Daoy (cell line): Measurements from ENCODE around the gene CARMIL1. TPM values are rescaled to one million over a fixed set of nuclear protein-coding genes. Genes with fewer than 3 reads are reported as not detected.
"Not testable (repeated sequence)": the region's sequence is repeated elsewhere in the genome, so short reads cannot be mapped to it uniquely, and the experiment has no call there.

Experiments used
- DNase-seq: peaks from one replicate; pipeline ENCODE4 v3.0.0-alpha.2; 2015; ENCODE audit warnings: low read depth
- total RNA-seq: library from RNA; depleted of rRNA; stranded (reverse); fragments of >200 nt; shearing (Covaris generic); gene quantifications from 2 replicates; pipeline ENCODE4 v1.2.3, GENCODE V29; 2014

CARMIL1 gene
- total RNA-seq, 1 experiment from 2014 or later: 13.4 TPM

DNA sequence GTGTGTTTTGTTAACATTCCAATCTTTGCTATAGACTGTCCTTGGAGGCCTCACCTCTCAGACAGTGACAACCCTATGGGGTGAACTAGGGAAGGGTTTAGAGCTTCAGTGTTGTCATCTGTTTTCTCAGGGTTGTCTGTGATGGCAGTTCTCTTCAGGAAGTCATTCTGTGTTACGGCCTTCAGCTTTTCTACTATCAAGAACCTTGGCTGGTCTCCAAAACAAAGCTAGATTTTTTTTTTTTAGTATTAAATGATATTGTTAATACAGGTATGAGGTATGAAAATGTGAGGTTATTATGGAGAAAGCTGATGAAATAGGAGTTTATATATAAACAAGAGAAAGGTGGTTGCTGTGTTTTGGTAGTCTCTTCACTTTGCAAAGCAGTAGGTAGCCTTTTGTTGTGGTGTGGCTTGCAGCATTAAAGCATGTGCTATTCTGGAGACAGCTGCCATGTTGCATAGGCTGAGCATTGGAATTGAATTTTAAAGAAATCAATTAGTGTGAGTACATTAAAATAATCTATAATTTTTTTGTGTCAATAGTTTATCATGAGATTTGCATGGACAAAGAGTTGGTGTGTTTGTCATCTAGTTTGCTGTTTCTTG, 162.6 kb downstream of the CARMIL1 start:
- no peak for DNase-seq

DNA sequence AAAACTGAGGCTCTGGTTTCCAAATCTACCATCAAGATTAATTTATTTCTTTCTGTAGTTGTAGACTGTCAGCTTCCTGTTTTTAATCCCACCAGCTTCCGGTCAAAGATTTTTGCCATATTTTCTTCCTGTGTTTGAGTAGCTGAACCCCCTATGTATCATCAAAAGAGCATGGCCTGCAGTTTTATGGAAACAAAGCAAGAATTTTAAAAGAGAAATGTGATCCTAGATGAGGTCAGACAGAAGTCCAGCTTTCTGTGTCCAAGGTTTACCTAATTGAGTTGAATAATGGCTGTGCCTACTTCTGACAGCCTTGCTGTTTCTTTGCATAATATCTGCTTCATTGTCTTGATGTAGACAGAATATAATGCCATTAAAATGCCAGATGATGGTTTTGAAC, 163.7 kb downstream of the CARMIL1 start:
- no peak for DNase-seq

DNA sequence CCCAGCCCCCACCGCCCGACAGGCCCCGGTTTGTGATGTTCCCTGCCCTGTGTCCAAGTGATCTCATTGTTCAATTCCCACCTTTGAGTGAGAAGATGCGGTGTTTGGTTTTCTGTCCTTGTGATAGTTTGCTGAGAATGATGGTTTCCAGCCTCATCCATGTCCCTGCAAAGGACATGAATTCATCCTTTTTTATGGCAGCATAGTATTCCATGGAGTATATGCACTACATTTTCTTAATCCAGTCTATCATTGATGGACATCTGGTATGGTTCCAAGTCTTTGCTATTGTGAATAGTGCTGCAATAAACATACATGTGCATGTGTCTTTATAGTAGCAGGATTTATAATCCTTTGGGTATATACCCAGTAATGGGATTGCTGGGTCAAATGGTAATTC, 165.3 kb downstream of the CARMIL1 start:
- DNase-seq: not testable (repeated sequence)

DNA sequence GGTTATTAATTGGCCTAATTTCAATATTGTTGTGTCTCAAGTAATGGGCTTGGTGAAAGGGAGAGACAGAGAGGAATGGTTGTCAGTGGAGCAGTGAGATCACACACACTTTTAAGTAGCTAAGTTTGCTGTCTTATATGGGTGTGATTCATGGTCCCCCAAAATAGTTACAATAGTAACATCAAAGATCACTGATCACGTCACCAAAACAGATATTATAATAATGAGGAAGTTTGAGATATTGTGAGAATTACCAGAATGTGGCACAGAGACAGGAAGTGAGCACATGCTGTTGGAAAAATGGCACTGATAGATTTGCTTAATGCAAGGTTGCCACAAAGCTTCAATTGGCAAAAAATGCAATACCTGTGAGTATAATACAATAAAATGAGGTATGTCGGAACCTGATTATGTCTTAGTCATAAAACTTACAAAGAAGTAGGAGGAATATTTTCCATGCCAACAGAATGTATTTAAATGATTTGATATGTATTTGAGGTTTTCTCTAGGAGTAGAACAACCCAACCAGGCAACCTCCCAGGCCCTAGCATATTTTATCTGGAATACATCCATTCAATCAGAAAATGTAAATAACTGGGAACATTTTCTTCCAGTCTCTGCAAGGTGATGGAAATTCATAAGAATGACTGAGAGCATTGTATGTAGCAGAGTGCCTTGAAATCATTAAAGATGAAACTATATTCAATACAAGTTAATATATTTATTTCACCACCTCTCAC, 167.8 kb downstream of the CARMIL1 start:
- DNase-seq: no peak

DNA sequence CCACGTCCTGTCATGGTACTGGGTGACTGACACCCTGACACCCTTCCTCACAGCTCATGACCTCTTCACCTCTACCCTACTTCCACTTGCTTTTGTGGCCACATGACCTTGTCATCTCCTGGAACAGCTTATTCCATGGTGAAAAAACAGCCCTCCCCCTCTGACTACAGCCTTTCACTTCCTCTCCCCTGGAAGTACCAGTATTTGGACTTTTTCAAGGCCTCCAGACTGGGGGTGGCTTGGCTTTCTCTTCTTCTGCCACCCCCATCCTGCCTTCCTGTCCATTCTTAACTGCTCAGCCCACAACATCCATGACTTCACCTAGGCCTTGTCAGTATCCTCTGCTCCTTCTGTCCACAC, 168.4 kb downstream of the CARMIL1 start:
- no peak for DNase-seq

DNA sequence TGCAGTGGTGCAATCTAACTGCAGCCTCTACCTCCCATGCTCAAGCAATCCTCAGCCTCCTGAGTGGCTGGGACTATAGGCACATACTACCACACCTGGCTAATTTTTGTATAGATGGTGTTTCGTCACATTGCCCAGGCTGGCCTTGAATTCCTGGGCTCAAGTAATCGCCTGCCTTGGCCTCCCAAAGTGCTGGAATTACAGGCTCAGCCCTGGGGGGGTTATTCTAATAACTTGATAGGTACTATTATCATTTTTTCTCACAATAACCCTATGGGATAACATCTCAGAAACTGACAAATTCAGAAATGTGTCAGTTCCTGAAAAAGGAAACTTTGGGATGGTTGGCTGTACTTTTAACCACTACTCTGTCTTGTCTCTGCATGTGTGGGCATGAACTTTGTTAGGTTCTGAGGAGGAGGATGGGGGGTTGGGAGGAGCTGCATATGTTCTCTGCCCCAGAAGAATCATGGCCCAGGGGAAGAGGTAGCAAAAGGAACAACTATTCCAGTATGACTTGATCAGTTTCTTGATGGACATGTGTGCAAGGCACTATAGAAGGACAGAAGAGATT, 169.9 kb downstream of the CARMIL1 start:
- DNase-seq: no peak

DNA sequence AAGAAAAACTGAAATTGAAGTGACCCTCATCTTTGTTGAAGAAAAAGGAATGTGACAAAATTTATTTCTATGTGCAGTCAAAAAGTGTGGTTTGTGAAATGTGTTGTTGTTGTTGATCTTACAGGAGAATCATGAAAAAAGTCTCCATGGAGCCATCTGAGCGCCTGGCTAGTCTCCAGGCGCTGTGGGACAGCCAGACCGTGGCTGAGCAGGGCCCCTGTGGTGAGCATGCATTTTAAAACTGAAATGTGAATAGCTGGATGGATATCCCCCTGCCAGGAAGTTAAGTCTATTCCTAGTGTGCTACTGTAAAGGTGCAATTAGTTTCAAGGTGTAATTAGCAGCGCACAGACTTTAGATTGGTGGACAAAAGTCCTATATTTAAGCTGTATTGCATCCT, 170.6 kb downstream of the CARMIL1 start:
- no peak for DNase-seq

DNA sequence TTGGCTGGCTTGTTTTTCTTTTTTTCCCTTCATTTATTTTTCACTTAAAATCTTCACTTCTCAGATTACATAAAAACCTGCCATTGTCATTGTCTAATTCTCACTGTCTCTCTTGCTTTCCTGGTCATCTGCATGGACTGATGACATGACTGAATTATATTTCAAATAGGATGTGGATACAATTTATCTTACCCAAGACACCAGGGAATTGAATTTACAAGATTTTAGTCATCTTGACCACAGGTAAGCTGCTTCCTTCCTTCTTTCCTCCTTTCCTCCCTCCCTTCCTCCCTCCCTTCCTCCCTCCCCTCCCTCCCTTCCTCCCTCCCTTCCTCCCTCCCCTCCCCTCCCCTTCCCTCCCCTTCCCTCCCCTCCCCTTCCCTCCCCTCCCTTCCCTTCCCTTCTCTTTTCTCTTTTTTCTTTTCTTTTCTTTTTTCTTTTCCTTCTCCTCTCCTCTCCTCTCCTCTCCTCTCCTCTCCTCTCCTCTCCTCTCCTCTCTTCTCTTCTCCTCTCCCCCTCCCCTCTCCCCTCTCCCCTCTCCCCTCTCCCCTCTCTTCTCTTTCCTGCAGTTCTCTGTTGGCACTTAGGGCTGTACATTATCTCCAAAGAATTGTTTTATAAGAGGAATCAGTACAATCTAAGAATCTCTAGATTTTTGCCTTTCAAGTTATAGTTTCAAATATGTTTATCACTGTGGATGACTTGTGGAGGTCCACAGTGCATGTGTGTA, 171.5 kb downstream of the CARMIL1 start:
- no peak for DNase-seq

DNA sequence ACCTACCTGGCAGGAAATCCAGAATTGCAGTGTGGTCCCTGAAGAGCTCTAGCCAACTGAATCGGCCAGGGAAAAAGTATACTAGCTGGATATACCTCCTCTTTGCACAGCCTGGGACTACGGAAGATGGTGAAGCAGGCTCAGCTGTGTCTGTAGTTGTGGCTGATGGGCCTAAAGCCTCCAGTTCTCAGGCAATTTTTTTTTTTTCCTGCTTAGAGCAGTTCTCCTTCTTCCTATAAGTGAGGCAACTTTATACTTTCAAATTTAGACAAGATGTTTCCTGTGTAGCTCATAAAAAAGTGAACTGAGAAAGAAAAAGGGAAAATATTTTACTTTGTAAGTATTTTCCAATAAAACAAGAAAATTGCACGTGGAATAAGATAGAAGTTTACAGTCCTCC, 172.9 kb downstream of the CARMIL1 start:
- DNase-seq: no peak

DNA sequence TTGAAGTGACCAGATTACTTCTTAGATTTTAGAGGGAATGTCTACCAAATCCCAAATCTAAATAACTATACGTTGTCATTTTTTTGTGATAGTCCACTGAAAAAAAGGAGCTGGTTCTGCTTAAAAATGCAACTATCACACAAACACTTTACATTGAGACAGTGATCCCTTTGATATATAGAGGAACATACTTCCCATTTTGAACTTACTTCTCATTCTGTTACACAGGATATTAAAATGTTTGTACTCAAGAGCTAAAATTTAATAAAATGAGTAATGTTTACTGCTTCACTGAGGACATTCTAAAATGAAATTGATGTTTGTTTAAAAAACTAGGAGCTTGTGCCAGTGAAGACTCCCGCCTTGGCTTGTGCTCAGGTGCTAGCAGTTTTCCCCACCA, 174.1 kb downstream of the CARMIL1 start:
- no peak for DNase-seq

DNA sequence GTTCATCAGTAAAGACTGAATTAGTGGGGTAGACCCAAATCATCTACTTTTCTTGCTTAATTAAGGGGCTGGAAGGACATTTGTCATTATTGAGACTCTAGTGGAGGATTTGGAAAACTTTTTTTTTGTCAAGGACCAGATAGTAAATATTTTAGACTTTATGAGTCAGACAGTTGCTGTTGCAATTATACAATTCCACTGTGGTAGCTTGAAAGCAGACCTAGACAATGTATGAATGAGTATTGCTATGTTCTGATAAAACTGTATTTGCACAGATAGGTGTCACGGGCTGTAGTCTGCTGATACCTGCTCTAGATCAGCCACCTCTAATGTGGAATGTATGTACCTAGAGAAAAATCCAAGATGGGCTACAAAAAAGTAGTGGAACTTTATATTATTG, 175.0 kb downstream of the CARMIL1 start:
- DNase-seq: no peak

DNA sequence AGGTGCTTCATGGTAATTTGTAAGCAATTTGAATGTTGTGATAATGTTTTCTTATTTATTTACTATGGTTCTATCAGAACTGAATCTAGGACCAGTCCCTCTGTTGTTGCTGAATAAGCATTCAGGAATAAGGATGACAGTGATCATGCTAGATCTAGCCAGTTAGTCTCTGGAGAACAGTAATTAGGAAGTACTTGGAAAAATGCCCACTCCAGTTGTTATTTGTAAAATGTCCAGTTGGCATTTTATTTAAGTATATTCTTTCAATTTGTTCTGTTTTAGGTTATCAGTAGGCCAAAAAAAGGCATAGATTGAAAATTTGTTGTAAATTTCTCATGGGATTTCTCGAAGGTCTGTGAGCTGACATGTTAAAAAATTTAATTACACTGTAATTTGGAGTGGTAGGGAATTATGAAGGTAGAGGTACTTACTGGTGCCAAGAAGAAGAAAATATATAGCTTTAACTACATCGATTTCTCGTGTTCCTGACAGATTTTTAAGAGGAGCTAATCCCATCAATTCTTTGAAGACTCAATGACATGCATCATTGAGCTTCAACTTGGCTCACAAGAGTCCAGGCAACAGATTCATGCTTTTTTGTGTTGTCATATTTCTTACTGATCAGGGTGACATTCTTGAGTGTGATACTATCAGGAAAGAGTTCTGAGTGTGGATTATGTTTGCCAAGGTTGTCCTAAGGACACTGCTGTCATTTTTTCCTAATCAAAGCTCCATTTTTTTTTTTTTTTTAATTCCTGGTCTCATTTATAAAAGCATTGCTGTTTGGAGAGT, 177.3 kb downstream of the CARMIL1 start:
- DNase-seq: no peak

DNA sequence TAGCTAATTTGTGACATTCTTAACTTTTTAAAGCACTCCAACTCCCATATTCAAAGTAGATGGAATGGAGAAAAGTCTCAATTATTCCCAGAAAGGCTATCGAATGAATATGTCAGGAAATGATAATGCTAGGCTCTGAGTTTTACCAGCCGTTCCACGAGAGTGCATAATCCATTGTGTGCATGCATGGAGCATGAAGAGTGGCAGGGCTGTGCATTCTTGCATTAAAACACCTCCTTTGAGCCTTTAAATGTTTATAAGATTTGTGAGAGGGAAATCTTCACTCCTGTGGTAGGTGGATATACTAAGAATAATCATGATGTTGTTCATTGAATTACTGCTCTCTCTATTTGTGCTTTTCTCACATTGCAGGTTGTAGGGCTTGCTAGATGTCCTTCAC, 178.3 kb downstream of the CARMIL1 start:
- DNase-seq: no peak

DNA sequence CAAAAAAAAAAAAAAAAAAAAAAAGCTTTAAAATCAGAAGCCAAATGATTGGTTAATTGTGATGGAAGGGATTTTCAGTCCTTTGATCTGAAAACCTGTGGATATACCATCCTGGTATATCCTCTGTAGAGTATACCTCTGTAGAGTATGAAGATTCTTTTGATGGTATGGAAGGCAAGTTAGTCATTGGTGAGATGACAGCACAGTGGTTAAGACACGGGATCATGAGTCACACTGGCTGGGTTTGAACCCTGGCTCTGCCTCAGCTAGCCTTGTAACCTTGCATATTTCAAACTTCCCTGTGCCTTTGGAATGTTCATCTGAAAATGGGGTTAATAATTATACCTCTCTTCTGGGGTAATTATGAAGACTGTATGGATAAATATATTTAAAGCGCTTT, 179.3 kb downstream of the CARMIL1 start:
- peak; percentile 86 for DNase-seq

DNA sequence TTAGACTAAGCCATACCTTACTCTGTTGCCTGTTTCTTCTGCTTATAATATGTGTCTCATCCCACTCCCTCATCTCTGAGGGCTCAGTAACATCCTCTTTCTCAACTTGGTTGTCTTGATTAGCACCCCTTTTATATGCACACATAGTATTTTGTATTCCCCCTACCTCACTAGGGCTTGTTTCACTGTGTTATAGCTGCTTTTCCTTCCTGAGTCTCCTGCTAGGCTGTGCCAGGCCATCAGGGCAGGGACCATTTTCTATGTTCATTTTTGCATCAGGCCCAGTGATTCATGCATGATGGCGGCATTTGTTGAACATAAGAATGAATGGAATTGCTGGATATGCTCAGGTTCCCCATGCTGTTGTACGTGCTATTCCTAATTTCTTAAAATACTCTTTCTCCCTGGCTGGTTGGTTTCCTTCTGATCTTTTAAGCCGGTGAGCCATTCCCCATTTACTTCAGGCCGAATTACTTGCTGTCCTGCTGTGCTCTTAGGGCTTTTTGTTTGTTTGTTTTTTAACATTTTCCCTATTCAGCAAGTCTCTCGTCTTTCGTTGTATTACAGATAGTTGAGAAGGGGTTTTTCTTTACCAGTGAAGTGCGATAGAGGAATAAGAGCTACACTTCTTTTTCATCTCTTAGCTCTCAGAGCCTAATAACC, 183.2 kb downstream of the CARMIL1 start:
- no peak for DNase-seq

DNA sequence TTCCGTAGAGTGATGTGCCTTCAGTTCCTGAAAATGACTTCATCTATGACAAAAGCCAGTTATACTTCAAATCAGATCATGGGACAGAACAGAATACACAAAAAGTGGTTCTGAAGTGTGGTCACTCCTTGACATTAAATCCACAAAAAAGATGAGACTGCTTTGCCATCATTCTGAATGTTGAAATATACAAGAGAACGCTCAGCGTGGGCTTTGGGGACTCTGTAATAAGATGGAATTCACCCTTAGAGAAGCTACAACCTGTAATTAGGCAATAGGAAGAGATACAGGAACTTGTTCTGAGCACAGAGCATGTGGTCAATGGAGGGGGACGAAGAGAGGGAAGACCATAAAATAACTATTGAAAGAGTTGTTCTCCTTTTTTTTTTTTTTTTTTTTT, 184.3 kb downstream of the CARMIL1 start:
- no peak for DNase-seq

DNA sequence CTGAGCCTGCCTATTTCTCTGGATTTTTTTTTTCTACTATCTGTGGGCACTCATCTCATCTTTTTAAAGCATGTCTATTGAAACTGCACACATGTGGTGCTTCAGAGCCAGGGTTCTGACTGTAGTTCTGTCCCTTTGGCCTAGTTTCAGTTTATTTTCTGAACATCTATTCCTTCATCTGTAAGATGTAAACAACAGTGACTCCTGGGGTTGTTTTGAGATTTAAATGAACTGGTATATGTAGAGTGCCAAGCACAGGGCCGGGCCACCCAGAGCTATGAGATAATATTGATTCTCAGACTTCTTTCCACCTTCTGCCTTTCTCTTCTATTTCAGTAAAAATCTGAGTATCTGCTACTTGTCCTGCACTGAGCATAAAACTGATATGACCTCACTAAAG, 185.1 kb downstream of the CARMIL1 start:
- no peak for DNase-seq

DNA sequence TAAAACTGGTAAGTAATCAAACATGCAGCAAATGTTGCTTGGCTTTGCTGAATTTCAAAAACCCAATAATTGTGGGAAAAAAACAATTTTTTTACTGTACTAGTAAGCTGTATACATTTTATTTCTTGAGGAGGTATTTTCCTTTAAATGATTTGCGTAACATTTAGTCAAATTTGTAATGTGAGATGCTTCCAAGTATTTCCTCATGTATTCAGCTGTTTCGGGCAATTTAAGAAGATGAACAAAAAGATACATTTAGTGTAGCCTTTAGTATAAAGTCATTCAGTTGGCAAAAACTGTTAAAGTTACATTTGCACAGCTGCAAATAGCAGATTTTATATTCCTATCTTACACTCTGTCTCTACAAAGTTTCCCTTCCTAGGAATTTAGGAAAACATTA, 186.8 kb downstream of the CARMIL1 start:
- DNase-seq: no peak

DNA sequence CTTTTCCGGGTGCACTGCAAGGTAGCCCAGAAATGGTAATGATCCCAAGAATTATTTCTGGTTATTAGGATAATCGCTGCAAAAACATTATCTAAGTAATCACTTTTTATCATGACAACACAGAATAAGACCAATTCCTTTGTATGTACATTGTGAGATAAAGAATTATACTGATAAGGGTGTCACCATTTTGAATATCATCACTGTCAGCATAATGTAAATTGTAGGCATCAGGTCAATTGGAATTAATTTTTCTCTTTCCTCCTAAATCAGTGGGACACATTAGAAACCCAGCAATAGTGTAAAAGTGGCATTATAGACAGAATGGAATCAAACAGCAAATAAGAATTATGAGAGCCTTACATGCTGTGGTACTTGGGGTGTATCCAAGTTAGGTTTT, 189.7 kb downstream of the CARMIL1 start:
- no peak for DNase-seq

DNA sequence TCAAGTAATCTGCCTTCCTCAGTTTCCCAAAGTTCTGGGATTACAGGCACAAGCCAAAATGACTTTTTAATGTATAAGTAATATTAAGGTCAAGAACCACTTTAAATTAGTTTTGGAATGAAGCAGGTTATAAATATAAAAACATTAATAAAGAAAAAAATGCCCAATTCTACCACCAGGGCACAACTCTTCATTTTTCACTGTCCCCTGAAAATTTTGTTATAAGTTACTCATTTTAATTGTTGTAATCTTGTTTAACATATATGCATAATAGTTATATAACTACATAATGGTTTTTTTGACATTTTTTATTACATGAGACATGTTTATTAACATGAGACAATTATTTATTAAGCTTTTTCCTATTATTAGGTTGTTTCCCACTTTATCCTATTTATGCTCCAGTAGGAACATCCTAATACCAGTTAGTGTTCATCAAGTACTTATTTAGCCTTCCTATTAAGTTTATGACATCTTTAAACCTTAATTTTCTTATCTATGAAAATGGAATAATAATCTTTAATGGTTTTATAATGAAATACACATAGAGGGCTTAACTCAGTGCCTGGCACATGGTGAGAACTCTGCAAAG, 190.7 kb downstream of the CARMIL1 start:
- no peak for DNase-seq

DNA sequence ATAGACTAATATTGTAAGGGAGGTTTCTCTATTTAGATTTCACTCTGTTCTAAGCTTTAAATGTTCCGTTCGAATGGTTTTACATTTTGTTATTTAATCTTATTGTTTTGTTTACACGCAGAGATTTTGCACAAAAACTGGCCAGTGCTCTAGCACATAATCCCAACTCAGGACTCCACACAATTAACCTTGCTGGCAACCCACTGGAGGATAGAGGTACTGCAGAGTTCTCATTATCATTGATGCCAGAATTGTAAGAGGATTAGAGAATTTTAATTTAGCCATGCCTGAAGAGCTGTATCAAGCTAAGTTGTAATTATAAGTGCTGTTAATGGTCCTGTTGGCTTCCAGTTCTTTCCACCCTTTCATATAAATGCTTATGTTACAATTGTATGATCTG, 193.1 kb downstream of the CARMIL1 start:
- no peak for DNase-seq
